ENCODE results near the gene DPEP1.
A peak's percentile ranks its signal among the peaks of the same experiment; 100 is the strongest.
"Not testable (repeated sequence)": the region's sequence is repeated elsewhere in the genome, so short reads cannot be mapped to it uniquely, and the experiment has no call there.

The DPEP1 gene

GRCh38 chr16:89655062-89655643, 41.7 kb downstream of the DPEP1 start:
- DNase-seq, result no peak

GRCh38 chr16:89656435-89657121, 43.1 kb downstream of the DPEP1 start:
- no peak for DNase-seq

DNA sequence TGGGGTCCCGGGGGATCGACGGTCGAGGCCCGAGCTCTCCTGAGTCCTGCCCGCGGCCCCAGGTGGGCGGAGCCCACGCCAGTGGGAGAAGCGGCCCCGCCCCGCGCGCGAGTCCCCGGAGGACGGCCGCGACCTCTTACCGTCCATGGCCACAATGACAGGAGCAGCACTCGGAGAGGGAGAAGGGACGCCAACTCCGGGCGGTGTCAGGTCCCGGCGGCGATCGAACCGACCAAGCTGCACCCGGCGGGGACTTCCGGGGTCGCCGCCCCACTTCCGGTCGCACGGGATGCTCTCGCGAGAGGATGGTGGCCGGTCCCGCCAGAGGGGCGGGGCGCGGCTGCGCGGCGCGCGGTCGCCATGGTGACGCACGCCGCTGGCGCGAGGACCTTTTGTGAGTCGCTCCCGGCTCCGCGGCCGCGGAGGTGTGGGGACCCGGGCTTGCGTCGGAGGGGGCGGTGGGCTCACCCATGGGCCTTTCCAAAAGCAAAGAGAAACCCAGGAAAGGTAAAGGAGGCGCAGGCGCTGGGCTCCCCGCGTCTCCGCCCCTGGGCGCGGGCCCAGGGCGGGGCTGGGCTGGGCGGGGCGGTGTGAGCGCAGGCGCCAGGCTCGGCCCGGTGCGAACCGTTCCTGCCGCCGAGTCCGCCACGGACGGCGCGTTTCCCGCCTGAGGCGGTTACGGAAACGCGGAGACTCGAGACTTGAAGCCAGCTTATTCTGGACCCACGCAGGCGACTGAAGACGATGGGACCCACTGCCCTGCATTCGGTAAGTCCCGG, 44.2 kb downstream of the DPEP1 start, which contains the start of the genes CHMP1A and SPATA33:
Gene CHMP1A (minus strand): TSS at position 267 of the 779 bp plus-strand sequence. CDS start 120 bp downstream, at position 147.
Gene SPATA33 (plus strand): TSS at position 395 of the 779 bp plus-strand sequence. CDS start 76 bp downstream, at position 471.
- peak; percentile 95 for DNase-seq

DNA sequence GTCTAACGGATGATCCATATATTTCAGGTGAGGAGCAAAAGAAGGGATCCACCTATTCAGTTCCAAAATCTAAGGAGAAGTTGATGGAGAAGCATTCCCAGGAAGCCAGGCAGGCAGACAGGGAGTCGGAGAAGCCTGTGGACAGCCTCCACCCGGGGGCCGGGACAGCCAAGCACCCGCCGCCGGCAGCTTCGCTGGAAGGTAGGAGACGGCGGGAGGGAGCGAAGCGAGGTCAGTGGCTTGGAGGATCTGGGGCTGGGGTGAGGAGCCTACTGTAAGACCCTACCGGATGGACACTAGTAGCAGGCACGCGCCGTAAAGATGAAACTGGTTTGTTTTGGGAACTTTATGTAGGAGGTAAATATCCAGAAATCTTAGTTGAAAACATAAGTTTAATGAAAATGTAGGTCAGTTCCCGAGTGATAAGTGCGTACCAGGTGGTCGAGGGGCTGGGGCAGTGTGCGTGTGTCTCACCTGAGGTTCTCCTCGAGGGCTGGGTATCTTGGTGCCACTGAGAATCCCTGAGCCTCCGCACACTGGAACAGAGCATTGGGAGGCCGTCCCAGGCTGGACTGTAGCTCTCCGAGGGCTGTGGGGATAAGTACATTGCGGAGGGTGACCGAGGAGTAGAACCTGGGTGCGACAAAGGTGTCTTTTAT, 44.9 kb downstream of the DPEP1 start:
- peak; percentile 25 for DNase-seq

GRCh38 chr16:89660146-89660545, 46.7 kb downstream of the DPEP1 start:
- DNase-seq, result no peak

DNA sequence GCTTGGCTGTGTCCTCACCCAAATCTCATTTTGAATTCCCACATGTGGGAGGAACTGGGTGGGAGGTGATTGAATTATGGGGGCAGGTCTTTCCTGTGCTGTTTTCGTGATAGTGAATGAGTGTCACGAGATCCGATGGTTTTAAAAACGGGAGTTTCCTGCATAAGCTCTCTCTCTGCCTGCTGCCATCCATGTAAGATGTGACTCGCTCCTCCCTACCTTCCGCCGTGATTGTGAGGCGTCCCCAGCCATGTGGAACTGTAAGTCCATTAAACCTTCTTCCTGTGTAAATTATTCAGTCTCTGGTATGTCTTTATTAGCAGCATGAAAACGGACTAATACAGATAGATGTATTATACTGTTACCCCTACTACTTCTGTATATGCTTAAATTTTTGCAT, 47.8 kb downstream of the DPEP1 start:
- DNase-seq, result no peak

DNA sequence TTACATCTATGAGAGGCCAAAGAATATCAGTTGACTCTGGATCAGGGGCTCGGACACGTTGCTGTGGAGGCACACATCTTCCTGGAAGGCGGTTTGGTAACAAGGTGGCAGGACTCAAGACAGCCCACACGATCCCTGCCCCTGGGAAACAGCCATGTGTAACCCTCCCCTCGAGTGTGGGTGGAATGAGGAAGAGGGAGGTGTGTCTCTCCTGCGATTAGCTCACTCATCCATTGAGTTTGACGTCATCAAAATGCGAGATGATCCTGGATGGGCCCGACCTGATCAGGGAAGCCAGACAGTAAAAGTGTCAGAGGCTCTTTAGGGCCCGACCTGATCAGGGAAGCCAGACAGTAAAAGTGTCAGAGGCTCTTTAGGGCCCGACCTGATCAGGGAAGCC, 50.8 kb downstream of the DPEP1 start:
- not testable (repeated sequence) for DNase-seq

GRCh38 chr16:89667000-89667399, 53.6 kb downstream of the DPEP1 start:
- DNase-seq, result peak; percentile 40

DNA sequence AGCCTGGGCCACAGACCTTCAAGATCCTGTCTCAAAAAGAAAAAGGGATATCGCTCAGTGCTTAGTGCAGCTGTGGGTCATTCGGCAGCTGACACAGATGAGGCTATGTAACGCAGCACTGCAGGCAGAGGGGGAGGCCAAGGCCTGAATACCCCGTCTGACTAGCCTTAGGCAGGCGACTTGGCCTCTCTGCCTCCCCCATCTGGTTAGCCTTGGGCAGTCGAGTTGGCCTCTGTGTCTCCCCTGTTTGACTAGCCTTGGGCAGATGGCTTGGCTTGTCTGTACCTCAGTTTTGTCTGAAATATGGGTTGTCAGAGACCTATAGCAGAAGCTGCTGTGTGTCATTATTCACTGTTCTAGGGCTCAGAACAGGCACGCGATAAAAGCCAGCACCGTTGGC, 54.2 kb downstream of the DPEP1 start:
- DNase-seq, result no peak

- no peak for DNase-seq
These were observed 55.3 kb downstream of the DPEP1 start for GRCh38 chr16:89668790-89669158.

- no peak for DNase-seq
These were observed 56.3 kb downstream of the DPEP1 start for GRCh38 chr16:89669755-89670154.

- no peak for DNase-seq
These were observed 57.3 kb downstream of the DPEP1 start for GRCh38 chr16:89670496-89671431.

DNA sequence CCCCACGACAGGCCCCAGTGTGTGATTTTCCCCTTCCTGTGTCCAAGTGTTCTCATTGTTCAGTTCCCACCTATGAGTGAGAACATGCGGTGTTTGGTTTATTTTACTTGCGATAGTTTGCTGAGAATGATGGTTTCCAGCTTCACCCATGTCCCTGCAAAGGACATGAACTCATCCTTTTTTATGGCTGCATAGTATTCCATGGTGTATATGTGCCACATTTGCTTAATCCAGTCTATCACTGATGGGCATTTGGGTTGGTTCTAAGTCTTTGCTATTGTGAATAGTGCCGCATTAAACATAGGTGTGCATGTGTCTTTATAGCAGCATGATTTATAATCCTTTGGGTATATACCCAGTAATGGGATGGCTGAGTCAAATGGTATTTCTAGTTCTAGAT, 58.1 kb downstream of the DPEP1 start:
- not testable (repeated sequence) for DNase-seq

DNA sequence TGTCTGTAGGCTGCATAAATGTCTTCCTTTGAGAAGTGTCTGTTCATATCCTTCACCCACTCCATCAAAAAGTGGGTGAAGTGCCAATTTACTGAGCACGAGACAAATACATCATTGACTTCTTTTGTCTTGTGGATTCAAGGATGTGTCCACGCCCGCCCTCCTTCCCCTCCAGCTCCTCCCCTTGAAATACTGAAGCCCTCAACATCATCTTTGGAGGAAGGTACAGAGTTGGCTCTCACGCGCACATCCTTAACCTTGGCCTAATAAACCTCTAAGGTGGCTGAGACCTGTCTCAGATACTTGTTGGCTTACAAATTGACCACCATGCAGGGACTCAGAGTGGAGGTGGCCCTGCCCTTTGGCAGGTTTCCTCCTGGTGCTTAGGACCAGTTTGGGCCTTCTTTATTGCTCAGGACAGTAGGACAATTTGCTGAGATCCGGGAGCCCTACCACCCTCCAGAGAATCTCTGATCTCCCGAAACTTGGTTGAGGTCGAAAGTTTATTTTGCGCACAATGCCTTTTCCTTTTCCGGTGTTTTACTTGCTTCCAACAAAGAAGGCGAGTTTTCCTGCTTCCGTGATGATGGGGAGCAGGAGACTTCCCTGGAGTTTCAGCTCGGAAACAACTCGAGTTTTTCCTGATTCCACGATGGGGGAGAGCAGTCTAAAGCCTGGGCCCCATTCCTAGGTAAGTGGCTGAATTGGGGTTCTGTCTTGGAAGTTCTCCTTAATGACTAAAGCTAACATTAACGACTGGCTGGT, 58.9 kb downstream of the DPEP1 start:
- DNase-seq, result no peak

DNA sequence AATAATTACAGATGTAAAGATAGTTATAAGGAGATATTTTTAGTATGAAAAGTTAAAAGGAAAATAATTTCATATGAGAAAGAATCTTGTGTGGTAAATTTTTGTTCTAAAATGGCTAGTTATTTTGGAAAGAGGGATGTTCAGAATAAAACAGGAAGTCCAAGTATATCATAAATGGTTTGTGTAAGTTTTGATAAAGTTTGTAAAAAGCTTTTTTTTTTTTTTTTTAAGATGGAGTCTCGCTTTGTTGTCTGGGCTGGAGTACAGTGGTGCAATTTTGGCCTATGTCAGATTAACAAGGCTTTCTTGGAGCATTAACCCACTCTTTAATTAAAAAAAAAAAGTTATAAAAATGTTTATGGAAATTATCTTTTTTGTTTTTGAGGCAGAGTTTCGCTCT, 64.8 kb downstream of the DPEP1 start:
- DNase-seq, result no peak

GRCh38 chr16:89685916-89686315, 72.5 kb downstream of the DPEP1 start:
- DNase-seq, result no peak

- DNase-seq, result peak; percentile 95
These were observed 73.2 kb downstream of the DPEP1 start, which contains the start of gene CDK10 for GRCh38 chr16:89686520-89687091. Gene CDK10, plus strand, starts transcription at chr16:89686689. Its CDS starts 22 bp downstream, at chr16:89686711.

DNA sequence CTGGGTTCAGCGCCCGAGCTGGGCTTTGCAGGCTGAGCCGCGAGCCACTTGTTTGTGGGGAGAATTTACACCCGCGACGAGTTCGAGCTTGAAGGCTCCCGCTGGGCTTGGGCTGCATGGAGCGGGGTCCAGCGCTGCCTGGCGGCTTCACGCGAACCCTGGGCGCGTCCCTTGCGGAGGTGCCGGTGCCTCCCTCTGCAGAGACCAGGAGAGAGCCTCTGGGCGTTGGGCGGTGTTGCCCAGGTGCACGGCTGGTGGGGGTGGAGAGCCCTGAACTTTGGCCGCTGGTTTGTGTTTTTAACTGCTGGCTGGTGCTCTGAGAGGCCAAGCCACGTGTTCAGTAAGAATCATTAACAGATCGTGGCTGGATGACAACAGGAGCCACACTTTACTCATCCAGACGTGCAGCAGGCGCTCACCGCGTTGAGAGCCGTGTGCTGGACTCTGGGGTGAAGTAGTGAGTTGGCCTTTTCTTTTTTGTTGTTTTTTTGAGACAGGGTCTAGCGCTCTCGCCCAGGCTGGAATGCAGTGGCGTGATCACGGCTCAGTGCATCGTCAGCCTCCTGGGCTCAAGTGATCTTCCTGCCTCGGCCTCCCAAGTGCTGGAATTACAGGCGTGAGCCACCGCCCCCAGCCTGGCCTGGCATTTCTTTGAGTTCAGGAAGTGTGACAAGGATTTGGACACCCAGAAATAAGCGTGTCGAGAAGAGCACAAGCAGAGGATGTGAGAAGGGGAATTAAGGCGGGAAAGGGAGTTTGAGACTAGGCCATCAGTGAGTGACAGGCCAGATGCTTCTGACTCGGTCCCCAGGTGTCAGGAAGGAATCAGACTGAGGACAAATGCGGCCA, 73.9 kb downstream of the DPEP1 start:
- peak; percentile 18 for DNase-seq

All from activated CD4-positive, alpha-beta T cell treated with anti-CD3 and anti-CD28 coated beads, Interleukin-10, Interleukin-2, amounts not matched to agents 100 ng/mL and 50 ng/mL, durations not matched to agents 16 hours and 8 hours (primary cell).